SJSA1 (cell line): ENCODE results near the gene NONO. TPM values are rescaled to one million over a fixed set of nuclear protein-coding genes. Genes with fewer than 3 reads are reported as not detected.
"Not testable (repeated sequence)": the region's sequence is repeated elsewhere in the genome, so short reads cannot be mapped to it uniquely, and the experiment has no call there.

Experiments used
- DNase-seq, 2 experiments: peaks; one replicate each; pipeline ENCODE4 v3.0.0-alpha.2; 2015 to 2020; ENCODE audit warnings: low spot score in 2 of 2, low read depth in 1 of 2
- H3K27ac ChIP-seq: fragments of 250-450 bp; sonication (Bioruptor Pico); 2 replicates; pipeline ENCODE4 v1.5.1; 2020; ENCODE audit warnings: mild to moderate bottlenecking, moderate library complexity
- H3K27me3 ChIP-seq: fragments of 250-450 bp; sonication (Bioruptor Pico); replicated peaks from 2 replicates; pipeline ENCODE4 v1.5.1; 2020; ENCODE audit warnings: mild to moderate bottlenecking, moderate library complexity
- H3K36me3 ChIP-seq: fragments of 250-450 bp; sonication (Bioruptor Pico); 2 replicates; pipeline ENCODE4 v1.5.1; 2020; ENCODE audit warnings: mild to moderate bottlenecking
- H3K4me1 ChIP-seq: fragments of 250-450 bp; sonication (Bioruptor Pico); replicated peaks from 2 replicates; pipeline ENCODE4 v1.6.1; 2021; ENCODE audit warnings: mild to moderate bottlenecking
- H3K4me3 ChIP-seq: fragments of 250-450 bp; sonication (Bioruptor Pico); 2 replicates; pipeline ENCODE4 v1.5.1; 2020; ENCODE audit warnings: mild to moderate bottlenecking
- H3K9me3 ChIP-seq: fragments of 250-450 bp; sonication (Bioruptor Pico); replicated peaks from 2 replicates; pipeline ENCODE4 v1.5.1; 2020; ENCODE audit warnings: mild to moderate bottlenecking
- total RNA-seq: library from RNA; depleted of rRNA; stranded (reverse); fragments of >200 nt; shearing (Covaris generic); gene quantifications from 2 replicates; pipeline ENCODE4 v1.2.3, GENCODE V29; 2014

NONO gene
- total RNA-seq, 1 experiment from 2014 or later: 510 TPM

- H3K9me3 ChIP-seq: no peaks in the 10 kb centered on the region
- no peak for DNase-seq
- H3K27me3 ChIP-seq: no peaks in the 10 kb centered on the region
- no peaks in the 10 kb centered on the region for H3K36me3 ChIP-seq
- no peak overlapping the region for H3K27ac ChIP-seq
- H3K4me3 ChIP-seq: no peak overlapping the region
- H3K4me1 ChIP-seq: peaks cover 24% of the 10 kb centered on the region
Measured at GRCh38 chrX:71256856-71257255, 26.6 kb upstream of the NONO start.

GRCh38 chrX:71268624-71269023 is 14.8 kb upstream of the NONO start:
- H3K27ac ChIP-seq, H3K4me1 ChIP-seq, H3K36me3 ChIP-seq, DNase-seq, H3K9me3 ChIP-seq, H3K27me3 ChIP-seq, H3K4me3 ChIP-seq: not testable (repeated sequence)

GRCh38 chrX:71269801-71270395 is 13.5 kb upstream of the NONO start:
- DNase-seq: no peak
- Histone ChIP-seq H3K4me1 (no peaks in the 10 kb centered on the region), H3K36me3 (no peaks in the 10 kb centered on the region), H3K27ac (no peak overlapping the region), H3K9me3 (no peaks in the 10 kb centered on the region), H3K27me3 (no peaks in the 10 kb centered on the region), H3K4me3 (no peak overlapping the region)

- not testable (repeated sequence) for H3K4me1 ChIP-seq, H3K27me3 ChIP-seq, H3K27ac ChIP-seq, H3K36me3 ChIP-seq, H3K4me3 ChIP-seq, H3K9me3 ChIP-seq, DNase-seq
Measured at GRCh38 chrX:71272313-71272712, 11.1 kb upstream of the NONO start.

- H3K36me3 ChIP-seq: peaks cover 24% of the 10 kb centered on the region
- not testable (repeated sequence) for H3K4me3 ChIP-seq, DNase-seq, H3K27me3 ChIP-seq, H3K9me3 ChIP-seq, H3K4me1 ChIP-seq, H3K27ac ChIP-seq
Measured at GRCh38 chrX:71281300-71281699, 2.1 kb upstream of the NONO start.

GRCh38 chrX:71282514-71283402 is 677 bp upstream of the NONO start:
- Histone ChIP-seq H3K9me3 (no peaks in the 10 kb centered on the region), H3K36me3 (peaks cover 35% of the 10 kb centered on the region), H3K4me3 (peak overlapping the region; percentile 69), H3K4me1 (peaks cover 10% of the 10 kb centered on the region), H3K27ac (peak overlapping the region; percentile 95), H3K27me3 (no peaks in the 10 kb centered on the region)
- DNase-seq: peak in 1 of 2 experiments; percentile 41

- Histone ChIP-seq H3K36me3 (peaks cover 57% of the 10 kb centered on the region), H3K9me3 (no peaks in the 10 kb centered on the region), H3K4me3 (no peak overlapping the region; the same call in 1 of the 2 replicates), H3K27me3 (no peaks in the 10 kb centered on the region), H3K27ac (no peak overlapping the region), H3K4me1 (peaks cover 10% of the 10 kb centered on the region)
- no peak for DNase-seq
Measured at GRCh38 chrX:71285929-71286328, 2.5 kb downstream of the NONO start.

GRCh38 chrX:71291381-71291780 is 7.9 kb downstream of the NONO start:
- Histone ChIP-seq H3K9me3 (no peaks in the 10 kb centered on the region), H3K4me3 (no peak overlapping the region), H3K36me3 (peaks cover 83% of the 10 kb centered on the region), H3K4me1 (0 out of 2 replicates have a peak, but pooled peaks cover 13% of the 10 kb centered on the region), H3K27ac (no peak overlapping the region), H3K27me3 (no peaks in the 10 kb centered on the region)
- DNase-seq: no peak

- Histone ChIP-seq H3K4me1 (0 out of 2 replicates have a peak, but pooled peaks cover 13% of the 10 kb centered on the region), H3K36me3 (peaks cover 87% of the 10 kb centered on the region), H3K9me3 (no peaks in the 10 kb centered on the region), H3K27ac (no peak overlapping the region), H3K27me3 (no peaks in the 10 kb centered on the region), H3K4me3 (no peak overlapping the region)
- peak in 1 of 2 experiments; percentile 16 for DNase-seq
Measured at GRCh38 chrX:71292669-71293365, 9.4 kb downstream of the NONO start.

GRCh38 chrX:71296806-71297205 is 13.4 kb downstream of the NONO start:
- DNase-seq: no peak
- no peak overlapping the region for H3K27ac ChIP-seq
- H3K9me3 ChIP-seq: no peaks in the 10 kb centered on the region
- H3K27me3 ChIP-seq: no peaks in the 10 kb centered on the region
- H3K4me1 ChIP-seq: 0 out of 2 replicates have a peak, but pooled peaks cover 13% of the 10 kb centered on the region
- peaks cover 84% of the 10 kb centered on the region for H3K36me3 ChIP-seq
- no peak overlapping the region for H3K4me3 ChIP-seq

GRCh38 chrX:71298119-71298518 is 14.7 kb downstream of the NONO start:
- Histone ChIP-seq H3K27me3 (no peaks in the 10 kb centered on the region), H3K4me1 (0 out of 2 replicates have a peak, but pooled peaks cover 2% of the 10 kb centered on the region), H3K9me3 (no peaks in the 10 kb centered on the region), H3K4me3 (no peak overlapping the region), H3K36me3 (peaks cover 73% of the 10 kb centered on the region), H3K27ac (no peak overlapping the region)
- DNase-seq: no peak

GRCh38 chrX:71300064-71300463 is 16.6 kb downstream of the NONO start:
- not testable (repeated sequence) for H3K27me3 ChIP-seq, H3K4me3 ChIP-seq, H3K4me1 ChIP-seq, H3K27ac ChIP-seq, DNase-seq, H3K9me3 ChIP-seq
- peaks cover 59% of the 10 kb centered on the region for H3K36me3 ChIP-seq

- not testable (repeated sequence) for DNase-seq, H3K4me1 ChIP-seq
Measured at GRCh38 chrX:71300495-71300894, 17.1 kb downstream of the NONO start.

More at GRCh38 chrX:71300495-71300894, 17.1 kb downstream of the NONO start:
- H3K27me3 ChIP-seq, H3K4me3 ChIP-seq, H3K9me3 ChIP-seq, H3K27ac ChIP-seq: not testable (repeated sequence)
- peaks cover 55% of the 10 kb centered on the region for H3K36me3 ChIP-seq
